Left renal cortex interstitium (tissue), 4 donors: ENCODE results near the gene GKN2. TPM values are rescaled to one million over a fixed set of nuclear protein-coding genes. Genes with fewer than 3 reads are reported as not detected.

Experiments used
- DNase-seq, 4 donors: peaks; one replicate each; pipeline ENCODE4 v3.0.0-alpha.2; 2013; ENCODE audit warnings: low read depth in 4 of 4, low spot score in 2 of 4, missing footprints in 1 of 4
- polyA plus RNA-seq, 4 donors: library from polyadenylated mRNA; unstranded; fragments of 120-200 nt; gene quantifications; one replicate each; pipeline ENCODE4 v1.2.1, GENCODE V29; 2013; ENCODE audit not compliant: insufficient read length in 4 of 4

Gene GKN2
- polyA plus RNA-seq, 4 donors: 0.17 TPM; not detected in 3

DNA sequence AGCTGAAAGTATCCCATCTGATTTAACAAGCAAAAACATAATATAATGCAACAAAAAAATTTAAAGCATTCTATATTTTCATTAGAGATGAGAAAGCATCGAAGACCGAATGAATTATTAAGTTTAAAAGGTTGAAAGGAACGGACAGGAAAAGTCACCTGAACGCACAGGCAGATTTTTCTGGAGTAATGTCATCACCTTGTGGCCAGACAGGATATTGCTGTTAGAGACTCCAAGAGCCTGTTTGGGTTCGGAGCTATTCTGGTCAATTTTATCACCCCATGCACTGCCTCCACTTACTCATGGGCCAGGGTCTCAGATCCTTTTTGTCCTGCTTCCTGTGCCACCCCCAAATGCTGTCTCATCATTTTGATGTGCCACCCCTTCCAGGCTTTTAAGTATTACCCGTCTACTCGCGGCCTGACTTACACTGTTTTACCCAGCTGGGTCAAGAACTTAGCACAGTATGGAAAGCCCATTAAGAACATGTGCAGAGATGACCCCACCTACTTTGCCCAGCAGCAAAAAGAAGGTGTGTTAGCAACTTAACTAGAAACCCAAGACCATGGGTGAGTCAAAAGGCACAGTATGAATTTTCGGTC is 27.3 kb downstream of the GKN2 start:
- DNase-seq: peak in 2 of 4 donors; percentile 28 to 43

DNA sequence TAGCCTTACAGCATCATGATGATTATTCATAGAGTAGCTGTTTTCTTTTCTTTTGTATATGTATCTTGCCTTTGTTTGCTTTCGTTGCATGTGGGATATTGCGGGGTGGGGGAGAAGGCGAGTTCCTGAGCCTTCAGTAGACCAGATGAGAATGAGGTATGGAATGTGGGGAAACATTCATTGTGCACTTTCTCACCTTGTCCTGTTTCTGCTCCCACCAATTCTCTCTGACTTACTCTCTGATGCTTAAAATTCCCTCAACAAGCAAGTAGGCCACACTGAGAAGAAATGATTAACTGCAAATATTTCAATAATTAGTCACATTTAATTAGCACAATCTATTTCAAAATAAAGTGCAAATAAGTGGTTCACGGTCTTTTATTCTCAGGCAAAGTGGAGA is 31.0 kb downstream of the GKN2 start:
- DNase-seq: no peak

DNA sequence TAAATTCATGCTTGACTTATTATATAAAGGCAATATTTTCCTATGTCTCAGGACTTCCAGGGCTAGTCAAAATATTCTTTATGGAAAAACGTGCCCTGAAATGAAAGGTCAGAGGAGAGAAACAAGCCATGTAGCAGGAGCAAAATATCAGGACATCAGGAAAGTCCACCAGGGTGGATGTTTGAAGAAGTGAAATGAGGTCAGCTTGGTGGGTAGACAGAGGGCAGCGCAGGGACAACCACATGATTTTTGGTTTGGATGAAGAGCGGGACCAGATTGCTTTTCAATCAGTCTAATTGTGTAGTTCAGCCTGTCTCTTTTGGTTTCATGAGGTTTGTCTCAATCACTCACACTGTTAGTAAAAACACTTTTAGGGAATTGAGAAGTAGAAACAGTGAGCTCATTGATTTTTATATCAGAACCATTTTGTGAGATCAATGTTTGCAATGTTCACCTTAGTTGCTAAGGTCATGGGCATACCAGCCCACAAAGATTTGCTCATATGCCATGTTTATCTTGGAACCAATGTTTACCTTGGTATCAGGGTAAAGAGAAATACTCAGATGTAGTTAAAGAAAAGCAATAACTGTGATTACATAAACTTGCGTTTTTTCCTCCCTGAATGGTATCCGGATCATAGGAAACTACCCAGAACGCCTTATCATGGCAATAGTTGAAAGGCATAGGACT is 32.1 kb downstream of the GKN2 start:
- DNase-seq: no peak

DNA sequence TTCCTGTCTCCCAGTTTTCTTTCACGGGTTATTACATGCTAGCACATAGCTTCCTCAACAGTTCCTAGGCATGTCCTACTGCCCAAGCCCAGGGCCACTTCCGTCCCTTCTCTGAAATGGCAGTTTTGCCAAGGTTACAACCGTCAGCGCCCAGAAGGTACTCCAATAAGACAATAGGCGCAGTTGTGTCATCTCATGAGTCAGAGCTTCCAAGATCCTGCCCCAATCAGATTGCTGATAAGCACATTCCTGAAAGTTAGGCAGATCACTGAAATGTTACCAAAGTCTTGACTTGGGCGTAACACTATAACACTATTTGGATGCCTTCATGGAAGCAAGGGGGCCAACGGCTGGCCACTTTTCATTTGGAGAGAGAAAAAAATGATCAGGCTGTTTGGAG is 34.2 kb downstream of the GKN2 start:
- DNase-seq: no peak

DNA sequence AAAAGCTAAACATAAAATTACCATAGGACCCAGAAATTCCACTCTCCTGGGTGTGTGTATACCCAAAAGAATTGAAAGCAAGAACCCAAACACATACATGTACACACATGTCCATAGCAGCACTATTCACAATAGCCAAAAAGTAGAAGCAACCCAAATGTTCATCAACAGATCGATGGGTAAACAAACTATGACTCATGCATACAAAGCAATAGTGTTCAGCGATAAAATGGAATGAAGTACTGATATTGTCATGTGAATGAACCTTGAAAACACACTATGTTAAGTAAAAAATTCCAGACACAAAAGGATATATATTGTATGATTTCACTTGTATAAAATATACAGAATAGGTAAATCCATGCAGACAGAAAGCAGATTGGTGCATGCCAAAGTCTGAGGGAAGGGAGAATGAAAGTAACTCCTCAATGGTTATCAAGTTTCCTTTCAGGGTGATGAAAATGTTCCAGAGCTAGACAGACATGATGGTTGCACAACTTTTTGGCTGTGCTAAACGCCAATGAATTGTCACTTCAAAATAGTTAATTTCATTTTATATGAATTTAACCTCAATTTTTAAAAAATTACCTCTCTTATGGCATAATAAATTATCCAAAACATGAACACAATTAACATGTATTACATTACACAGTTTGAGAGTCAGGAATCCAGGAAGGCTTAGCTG is 35.5 kb downstream of the GKN2 start:
- no peak for DNase-seq

DNA sequence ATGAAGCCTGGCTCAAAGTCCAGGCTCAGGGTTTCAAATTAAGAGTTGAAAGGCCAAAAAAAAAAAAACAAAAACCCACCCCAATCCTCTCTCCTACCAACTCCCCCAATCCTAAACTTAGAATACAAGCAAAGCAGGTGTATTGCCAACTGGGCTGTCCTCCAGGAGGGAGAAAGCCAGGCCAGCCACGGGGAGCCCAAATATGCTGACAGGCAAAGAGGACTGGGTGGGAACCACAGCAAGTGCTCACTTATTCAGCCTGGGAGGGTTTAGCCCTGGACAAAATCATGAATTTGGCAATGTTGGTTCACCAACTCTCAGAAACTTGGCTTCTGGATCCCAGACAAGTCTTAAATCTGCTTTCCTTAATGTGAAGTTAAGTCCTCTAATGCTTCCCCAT is 36.5 kb downstream of the GKN2 start:
- DNase-seq: no peak

DNA sequence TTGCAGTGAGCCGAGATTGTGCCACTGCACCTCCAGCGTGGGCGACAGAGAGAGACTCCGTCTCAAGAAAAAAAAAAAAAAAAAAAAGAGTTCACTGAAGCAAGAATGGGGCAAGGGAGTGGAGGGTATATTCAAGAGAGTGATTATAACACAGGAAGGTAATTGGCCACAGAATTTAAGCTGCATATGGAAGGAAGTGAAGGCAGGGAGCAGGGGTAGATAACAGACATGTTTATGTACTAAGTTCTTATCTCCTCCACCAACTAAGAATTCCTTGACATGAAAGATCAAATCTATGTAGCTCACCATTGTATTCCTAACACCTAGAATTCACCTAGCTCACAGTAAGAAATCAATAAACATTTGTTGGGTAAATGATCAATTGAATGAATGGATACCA is 37.3 kb downstream of the GKN2 start:
- DNase-seq: no peak

DNA sequence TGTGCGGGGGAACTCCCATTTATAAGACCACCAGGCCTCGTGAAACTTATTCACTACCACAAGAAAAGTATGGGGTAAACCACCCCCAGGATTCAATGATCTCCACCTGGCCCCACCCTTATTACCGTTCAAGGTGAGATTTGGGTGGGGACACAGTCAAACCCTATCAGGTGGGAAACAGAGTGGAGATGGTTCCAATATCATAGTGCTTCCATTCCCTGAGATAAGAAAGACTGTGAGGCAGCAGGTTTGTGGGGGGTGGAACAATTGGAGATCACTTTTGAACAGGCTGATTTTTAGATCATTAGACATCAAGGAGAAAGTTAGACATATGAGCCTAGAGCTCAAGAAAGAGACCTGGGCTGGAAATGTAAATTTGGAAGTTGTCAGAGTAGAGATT is 39.3 kb downstream of the GKN2 start:
- no peak for DNase-seq

DNA sequence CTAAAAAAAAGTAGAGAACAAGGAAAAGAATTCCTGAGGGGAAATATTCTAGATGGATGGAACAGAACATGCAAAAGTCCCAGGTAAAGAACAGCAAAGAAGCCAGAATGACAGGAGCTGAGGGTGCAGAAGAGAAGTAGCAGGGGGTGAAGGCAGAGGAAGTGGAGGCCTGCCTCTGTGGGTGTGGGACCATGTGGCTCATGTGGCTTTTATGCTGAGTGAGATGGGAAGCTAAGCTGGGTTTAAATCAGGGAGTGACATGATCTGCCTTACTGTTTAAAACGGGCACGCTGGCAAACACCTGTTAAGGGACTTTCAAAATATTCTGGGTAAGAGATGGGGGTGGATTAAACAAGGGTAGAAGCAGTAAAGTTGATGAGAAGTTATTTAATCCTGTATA is 40.0 kb downstream of the GKN2 start:
- no peak for DNase-seq

DNA sequence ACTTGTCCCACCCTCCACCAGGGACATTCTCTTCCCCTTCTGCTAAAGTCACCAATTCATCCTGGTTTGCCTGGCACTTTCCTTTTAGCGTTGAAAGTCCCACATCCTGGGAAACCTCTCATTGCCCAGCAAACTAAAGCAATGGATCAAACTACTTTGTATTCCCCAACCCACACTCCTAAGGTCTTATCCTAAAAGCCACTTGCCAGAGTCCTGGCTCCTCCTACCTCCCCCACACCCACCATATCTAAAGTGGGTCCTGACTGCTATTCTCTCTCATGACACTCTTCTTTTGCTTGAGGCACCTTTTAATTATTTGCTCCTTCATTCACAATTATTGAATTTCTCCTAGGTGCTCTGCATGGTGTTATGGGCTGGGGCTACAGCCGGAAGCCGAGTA is 40.6 kb downstream of the GKN2 start:
- DNase-seq: no peak

DNA sequence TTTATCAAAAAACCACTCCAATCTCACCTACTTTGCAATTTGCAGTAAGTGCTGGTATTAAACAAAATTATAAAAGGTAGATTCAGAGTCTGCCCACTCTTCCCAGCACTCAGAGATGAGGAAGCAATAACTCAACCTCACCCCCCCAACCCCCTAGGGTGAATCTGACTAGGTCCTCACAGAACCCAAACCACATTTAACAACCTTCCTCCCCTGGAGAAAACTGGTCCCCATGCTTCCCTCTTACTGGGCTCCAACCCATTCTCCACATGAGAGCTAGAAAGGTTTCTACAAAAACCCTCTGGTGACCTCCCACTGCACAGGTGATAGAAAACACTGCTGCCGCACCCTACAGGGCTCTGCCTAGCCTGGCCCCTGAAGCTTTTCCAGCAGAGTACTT is 41.0 kb downstream of the GKN2 start:
- DNase-seq: no peak

DNA sequence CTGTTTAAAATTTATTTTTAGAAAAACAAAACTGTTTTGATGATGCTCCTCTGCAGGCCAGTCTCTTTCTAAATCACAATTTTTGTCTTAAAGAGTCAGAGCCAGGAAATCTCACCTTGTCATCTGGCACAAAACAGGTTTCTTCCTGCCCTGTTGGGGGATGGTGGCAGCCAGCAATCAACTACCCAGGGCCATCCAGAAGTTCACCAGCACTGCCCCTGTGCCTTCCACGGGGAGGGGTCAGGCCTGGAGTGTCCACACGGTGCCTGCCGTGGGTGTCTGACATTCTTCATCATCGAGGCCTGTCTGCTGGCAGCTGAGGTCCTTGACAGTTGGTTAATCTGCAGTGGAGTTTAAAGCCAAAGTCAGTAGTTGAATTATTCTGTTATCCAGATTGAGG is 41.4 kb downstream of the GKN2 start:
- no peak for DNase-seq

DNA sequence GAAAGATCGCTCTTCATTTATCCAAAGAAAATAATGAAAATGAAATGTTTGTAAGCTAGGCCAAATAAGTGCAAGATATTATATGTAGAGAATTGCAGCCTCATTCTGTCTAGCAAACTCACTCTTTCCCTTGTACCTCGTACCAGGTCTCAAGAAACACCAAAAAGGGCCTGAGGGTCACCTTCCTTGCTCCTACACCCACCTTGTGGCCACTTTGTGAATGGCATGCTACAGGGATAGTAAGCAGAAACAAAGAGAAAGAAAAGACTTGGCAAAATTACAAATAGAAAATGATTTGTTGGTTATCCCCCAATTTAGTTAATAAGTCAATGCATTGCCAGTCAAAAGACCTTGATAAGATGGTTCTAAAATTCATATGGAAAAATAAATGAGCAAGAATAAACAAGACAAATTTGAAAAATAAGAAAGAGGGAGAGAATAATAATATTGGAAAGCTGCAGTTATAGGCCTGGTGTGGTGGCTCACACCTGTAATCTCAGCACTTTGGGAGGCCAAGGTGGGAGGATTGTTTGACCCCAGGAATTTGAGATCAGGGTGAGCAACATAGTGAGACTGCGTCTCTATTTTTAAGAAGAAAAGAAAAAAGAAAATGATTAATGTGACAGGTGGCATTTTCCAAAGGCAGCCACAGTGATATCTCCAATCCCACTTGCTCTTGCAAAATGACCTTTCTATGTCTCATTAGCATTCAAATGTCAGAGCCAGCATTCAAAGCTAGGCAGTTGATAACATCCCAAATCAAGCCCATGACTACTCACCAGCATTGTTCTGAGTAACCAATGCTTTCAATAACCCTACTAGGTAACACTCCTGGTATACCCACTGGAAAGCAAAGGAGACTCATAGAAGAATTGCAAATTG is 42.7 kb downstream of the GKN2 start:
- peak; percentile 31 to 53 (median 42) for DNase-seq

DNA sequence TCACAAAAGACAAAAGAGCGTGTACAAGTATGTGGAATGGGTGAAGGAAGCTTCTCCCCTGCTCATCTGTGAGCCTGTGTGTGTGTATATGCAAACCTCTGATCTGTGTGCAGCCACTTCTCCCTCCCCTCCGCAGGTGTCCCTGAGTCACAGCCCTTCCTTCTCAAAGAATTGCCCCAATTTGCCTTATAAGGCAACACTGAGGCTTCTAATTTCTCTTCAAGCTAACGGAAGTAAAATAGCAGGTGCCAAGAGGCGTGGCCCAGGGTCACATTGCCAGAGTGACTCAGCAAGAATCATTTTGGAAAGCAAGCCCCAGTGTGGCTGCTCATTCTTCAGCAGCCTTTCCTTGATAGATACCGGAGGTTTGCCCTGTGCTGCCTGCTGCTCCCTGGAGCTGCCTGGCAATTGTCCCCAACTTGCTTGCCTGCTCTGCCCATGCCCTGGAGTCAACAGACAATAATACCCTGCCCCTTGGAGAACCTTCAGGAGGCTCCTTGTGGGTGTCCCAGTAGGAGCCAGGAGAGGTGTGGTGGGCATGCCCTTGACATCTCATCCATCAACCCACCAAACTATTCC is 44.2 kb downstream of the GKN2 start:
- no peak for DNase-seq

DNA sequence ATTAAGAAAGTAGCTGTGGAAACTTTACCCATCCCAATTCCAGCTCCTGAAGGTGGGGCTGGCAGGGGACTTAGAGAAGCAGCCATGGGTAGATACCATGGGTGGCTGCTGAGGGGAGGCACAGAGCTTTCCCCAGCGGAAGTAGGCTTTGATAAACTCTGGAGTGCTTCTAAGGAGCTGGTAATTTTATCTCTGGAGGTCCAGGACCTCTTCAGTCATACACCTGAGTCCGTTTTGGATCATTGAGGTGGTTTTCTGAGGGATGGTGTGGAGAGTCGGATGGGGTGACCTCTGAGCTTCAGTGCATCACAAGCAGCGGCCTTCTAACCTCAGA is 44.8 kb downstream of the GKN2 start:
- DNase-seq: no peak

DNA sequence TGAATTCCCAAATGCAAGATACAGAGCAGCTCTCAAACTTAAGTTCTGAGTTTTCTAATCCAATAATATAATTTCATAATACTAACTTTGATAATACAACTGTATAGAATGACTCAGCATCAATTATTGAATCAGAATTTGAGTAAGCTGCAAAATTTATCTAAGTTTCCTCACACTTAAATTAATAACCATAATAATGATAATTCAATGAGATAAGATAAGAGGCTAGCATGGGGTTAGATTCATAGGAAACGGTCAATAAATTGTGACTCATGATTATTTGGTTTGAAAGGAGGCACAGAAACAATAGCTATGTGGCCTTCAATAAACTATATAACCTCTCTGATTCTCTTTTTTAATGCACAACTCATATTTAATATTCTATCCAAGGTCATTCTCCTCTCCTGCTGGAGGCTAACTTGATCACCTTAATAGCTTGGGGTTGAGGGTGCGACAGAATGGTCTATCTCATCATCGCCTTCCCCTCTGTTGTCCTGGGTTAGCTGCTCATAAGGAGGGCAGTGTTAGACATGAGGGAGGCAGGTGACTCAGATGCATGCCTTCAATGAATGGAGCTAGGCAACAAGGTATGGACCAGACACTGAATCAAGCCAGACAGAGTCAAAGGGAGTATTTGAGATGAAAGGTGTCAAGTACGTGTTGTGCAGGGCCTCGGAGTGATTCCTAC is 45.3 kb downstream of the GKN2 start:
- no peak for DNase-seq

DNA sequence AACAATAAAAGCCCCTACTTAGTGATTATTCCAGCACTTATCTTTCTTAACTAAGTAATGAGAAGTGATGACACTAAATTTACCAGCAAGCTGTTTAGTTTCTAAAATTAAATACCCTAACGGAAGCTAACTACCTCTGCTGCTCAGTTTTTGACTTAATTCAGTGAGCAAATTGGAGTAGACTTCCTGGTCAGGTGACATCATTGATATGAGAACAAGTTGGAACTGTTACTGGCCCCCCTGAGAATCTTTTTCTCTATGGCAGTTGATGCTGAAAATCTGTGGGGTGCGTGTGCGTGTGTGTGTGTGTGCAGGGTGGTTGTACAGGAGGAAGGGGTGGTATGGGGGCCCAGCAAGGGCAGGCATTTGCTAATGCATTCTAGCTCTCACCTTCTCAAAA is 46.0 kb downstream of the GKN2 start:
- no peak for DNase-seq

DNA sequence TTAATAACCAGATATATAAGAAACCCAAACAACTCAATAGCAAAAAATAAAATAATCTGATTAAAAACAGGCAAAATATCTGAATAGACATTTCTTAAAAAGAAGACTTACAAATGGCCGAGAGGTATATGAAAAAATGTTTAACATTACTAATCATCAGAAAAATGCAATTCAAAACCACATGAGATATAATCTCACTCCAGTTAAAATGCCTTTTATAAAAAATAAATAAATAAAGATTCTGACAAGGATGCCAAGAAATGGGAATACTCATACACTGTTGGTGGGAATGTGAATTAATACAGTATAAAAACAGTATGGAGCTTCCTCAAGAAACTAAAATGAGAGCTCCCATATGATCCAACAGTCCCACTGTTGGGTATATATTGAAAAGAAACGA is 47.6 kb downstream of the GKN2 start:
- no peak for DNase-seq

DNA sequence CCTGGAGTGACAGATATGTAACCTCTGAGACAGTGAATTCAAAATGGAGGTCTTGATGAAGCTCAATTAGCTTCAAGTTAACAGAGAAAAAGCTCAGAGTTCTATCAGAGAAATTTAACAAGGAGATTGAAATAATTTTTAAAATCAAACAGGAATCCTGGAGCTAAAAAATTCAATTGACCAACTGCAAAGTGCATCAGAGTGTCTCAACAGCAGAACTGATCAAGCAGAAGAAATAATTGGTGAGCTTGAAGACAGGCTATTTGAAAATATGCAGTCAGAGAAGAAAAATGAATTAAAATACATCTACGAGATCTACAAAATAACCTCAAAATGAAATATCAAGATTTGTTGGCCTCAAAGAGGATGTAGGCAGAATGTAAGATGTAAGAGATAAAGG is 51.1 kb downstream of the GKN2 start:
- DNase-seq: no peak

DNA sequence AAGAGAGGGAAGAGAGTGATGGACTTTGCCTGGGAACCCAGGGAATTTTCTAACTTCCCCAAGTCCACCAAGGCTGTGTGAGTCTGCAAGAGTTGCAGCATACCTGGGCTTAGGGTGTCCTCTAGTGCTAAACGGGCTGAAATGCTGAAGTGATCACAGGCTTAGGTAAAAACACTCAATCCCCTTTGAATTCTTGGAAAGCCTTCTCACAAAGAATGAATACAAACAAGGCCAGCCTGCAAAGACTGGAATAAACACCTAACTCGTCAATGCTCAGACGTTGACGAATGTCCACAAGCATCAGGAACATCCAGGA is 51.5 kb downstream of the GKN2 start:
- DNase-seq: no peak
